Muscle of leg (tissue), 11 donors: Measurements from ENCODE around the gene PELI2. TPM values are rescaled to one million over a fixed set of nuclear protein-coding genes. Genes with fewer than 3 reads are reported as not detected.

Source experiments
- DNase-seq: peaks from one replicate; pipeline ENCODE4 v3.0.0; 2013
- H3K27ac ChIP-seq: one replicate; pipeline ENCODE4 v1.5.1; 2013; ENCODE audit warnings: mild to moderate bottlenecking, low read length, control low read depth
- H3K27me3 ChIP-seq: one replicate; pipeline ENCODE4 v1.6.1; 2013; ENCODE audit warnings: low read length; ENCODE audit not compliant: control insufficient read depth, insufficient read depth
- H3K36me3 ChIP-seq: one replicate; pipeline ENCODE4 v1.6.1; 2013; ENCODE audit warnings: low read length; ENCODE audit not compliant: control insufficient read depth, insufficient read depth
- H3K4me1 ChIP-seq: one replicate; pipeline ENCODE4 v1.6.1; 2013; ENCODE audit warnings: low read length; ENCODE audit not compliant: control insufficient read depth, insufficient read depth
- H3K4me3 ChIP-seq: one replicate; pipeline ENCODE4 v1.5.1; 2013; ENCODE audit warnings: low read length, control low read depth
- H3K9me3 ChIP-seq: replicated peaks from 2 replicates; pipeline ENCODE4 v1.6.1; 2013; ENCODE audit warnings: low read depth, low read length; ENCODE audit not compliant: control insufficient read depth
- WGBS: methylation state at CpG from one replicate; pipeline ENCODE4 v1.1.5; 2013; ENCODE audit warnings: missing lambda C conversion rate; ENCODE audit not compliant: insufficient coverage; 5-methylcytosine and 5-hydroxymethylcytosine counted together
- polyA plus RNA-seq, 8 donors: library from polyadenylated mRNA; unstranded; fragments of 120-200 nt; gene quantifications; one replicate each; pipeline versions ENCODE4 v1.2.1 to v1.2.3, GENCODE V29; 2013; ENCODE audit warnings: inconsistent platforms in 1 of 8, low replicate concordance in 1 of 8; ENCODE audit not compliant: insufficient read length in 8 of 8, insufficient read depth in 1 of 8
- total RNA-seq: library from RNA; stranded (reverse); fragments of 120-200 nt; gene quantifications from one replicate; pipeline ENCODE4 v1.2.4, GENCODE V29; 2013

The PELI2 gene
- total and polyA plus RNA-seq, 9 donors = 3.5 to 7.6 (median 4.5) TPM

DNA sequence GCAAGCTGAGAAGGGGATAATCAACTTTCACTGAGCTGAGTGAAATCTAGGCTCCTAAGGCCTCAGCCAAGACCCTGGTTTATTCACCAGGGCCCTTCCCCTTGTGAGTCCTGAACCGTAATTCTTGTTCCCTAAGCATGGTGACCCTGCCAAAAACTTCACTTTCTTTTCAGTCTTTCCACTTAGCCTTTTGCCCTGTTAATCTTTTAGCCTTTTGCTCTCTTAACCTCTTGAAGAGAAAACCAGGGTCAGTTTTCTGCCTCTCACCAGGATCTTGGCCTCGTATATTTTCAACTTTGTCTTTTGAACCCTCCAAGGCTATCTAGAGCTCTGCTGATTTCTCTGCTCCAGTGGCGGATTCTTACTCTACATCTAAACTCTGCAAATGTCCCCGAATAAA is 191.0 kb downstream of the PELI2 start:
- WGBS = 50% methylated on average over 3 of the region's 4 CpGs
- H3K27ac ChIP-seq = no peak overlapping the region
- H3K36me3 ChIP-seq = no peaks in the 10 kb centered on the region
- no peaks in the 10 kb centered on the region for H3K4me1 ChIP-seq
- H3K27me3 ChIP-seq = no peaks in the 10 kb centered on the region
- no peaks in the 10 kb centered on the region for H3K9me3 ChIP-seq
- no peak for DNase-seq
- H3K4me3 ChIP-seq = no peak overlapping the region

DNA sequence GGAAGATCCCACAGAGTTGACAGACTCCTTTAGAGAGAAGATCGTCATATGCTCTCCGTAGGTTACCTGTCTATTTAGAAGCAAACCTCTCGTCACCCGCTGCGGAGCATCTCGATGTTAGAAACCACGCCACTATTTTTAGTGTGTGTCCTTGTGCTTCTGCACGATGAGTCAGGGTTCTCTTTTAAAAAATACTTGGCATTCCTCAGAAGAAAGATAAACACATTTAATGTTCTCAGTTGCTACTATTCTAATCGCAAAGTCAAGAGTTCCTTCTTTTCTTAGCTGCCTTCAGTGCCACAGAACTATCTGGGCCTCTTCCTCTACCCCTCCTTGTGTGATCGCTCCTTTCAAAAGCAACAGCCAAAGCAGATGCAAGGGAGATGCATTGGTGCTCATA is 192.4 kb downstream of the PELI2 start:
- Histone ChIP-seq H3K9me3 (no peaks in the 10 kb centered on the region), H3K4me3 (no peak overlapping the region), H3K4me1 (no peaks in the 10 kb centered on the region), H3K27ac (no peak overlapping the region), H3K36me3 (no peaks in the 10 kb centered on the region), H3K27me3 (no peaks in the 10 kb centered on the region)
- WGBS = 86% methylated on average over 10 of the region's 10 CpGs
- no peak for DNase-seq

DNA sequence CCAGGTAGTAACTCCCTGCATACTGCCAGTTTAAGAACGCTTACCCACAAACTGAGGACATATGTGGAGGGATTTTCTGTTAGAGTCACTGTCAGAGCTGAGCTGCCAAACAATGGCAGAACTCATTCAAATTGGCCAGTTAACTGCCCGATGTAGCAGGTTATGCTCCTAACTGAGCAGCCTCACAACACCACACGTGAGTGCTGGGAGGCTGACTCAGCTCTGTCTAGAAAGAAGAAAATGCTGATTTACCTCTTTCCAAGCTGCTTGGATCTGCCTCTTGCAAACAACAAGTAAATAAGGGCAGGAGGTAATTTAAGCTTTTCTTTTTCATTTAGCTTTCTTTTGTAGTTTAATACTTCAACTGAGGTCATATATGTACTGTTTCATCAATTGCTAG is 195.6 kb downstream of the PELI2 start:
- DNase-seq = no peak
- Histone ChIP-seq H3K4me3 (no peak overlapping the region), H3K27me3 (no peaks in the 10 kb centered on the region), H3K4me1 (no peaks in the 10 kb centered on the region), H3K36me3 (no peaks in the 10 kb centered on the region), H3K27ac (no peak overlapping the region), H3K9me3 (no peaks in the 10 kb centered on the region)
- 54% methylated on average over 2 of the region's 3 CpGs for WGBS

DNA sequence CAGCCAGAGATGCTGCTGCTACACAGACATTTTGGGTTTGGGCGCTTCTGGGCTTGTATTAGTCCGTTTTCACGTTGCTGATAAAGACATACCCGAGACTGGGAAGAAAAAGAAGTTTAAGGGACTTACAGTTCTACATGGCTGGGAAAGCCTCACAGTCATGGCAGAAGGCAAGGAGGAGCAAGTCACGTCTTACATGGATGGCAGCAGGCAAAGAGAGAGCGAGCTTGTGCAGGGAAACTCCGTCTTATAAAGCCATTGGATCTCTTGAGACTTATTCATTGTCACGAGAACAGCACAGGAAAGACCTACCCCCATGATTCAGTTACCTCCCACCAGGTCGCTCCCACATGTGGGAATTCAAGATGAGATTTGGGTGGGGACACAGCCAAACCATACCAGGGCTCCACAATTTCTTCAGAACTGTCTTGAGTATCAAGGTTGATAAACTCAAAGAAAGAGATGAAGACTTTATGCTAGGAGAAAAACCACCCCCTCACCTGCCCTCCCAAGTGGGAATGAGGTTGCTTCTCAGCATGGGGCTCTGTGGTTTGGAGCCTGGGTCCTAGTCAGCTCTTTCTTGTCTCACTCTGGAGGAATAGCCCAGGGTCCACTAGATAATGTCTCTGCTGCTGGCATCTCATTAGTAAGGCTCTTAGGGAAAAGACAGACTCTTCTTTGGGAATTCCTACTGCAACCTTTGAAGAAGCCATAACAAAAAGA is 200.3 kb downstream of the PELI2 start:
- H3K27ac ChIP-seq = no peak overlapping the region
- WGBS = 88% methylated on average over 5 of the region's 9 CpGs
- no peak overlapping the region for H3K4me3 ChIP-seq

DNA sequence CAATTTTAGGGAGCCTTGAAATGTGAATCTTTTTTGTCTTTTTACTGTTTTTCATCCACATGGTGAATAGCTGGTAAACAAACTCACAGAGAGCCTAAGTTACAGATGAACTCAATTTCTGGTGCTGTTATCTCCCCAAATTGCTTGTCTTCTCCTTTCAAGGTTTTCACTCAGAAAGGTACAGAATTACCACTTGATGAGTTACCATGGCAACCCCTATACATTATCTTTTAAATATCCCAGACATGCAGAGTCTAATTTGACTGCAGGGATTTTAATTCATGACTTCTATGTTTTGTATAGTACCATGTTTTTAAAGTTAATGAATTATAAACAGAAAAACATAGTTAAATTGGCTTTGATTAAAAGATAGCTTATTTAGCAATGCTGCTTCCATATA is 203.7 kb downstream of the PELI2 start:
- Histone ChIP-seq H3K27ac (no peak overlapping the region), H3K27me3 (no peaks in the 10 kb centered on the region), H3K36me3 (no peaks in the 10 kb centered on the region), H3K4me3 (no peak overlapping the region), H3K4me1 (no peaks in the 10 kb centered on the region), H3K9me3 (no peaks in the 10 kb centered on the region)
- DNase-seq = no peak

More for the DNA sequence above, 200.3 kb downstream of the PELI2 start:
- Histone ChIP-seq H3K4me1 (no peaks in the 10 kb centered on the region), H3K36me3 (no peaks in the 10 kb centered on the region), H3K27me3 (no peaks in the 10 kb centered on the region), H3K9me3 (no peaks in the 10 kb centered on the region)
- no peak for DNase-seq

DNA sequence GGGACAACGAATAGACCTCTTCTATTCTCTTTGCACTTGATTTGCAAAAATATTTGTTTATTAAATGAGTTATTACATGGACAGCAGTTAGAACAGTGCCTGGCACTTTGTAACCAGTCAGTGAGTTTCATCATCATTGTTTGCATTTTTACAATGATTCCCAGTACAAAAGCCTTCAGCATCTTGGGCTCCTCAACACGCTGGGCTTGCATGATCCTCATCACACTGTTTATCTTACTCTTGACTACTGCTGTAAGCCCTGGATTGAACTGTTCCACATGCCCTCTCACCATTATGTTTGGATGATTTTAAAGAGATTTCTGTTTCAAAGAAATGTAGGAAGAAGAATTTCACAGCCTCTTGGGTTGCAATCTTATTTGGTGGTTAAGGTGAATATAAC is 204.3 kb downstream of the PELI2 start:
- DNase-seq = no peak
- H3K36me3 ChIP-seq = no peaks in the 10 kb centered on the region
- no peak overlapping the region for H3K4me3 ChIP-seq
- H3K27me3 ChIP-seq = no peaks in the 10 kb centered on the region
- no peaks in the 10 kb centered on the region for H3K9me3 ChIP-seq
- no peak overlapping the region for H3K27ac ChIP-seq
- WGBS = no CpG with 5 or more reads among the region's 2 CpGs
- no peaks in the 10 kb centered on the region for H3K4me1 ChIP-seq

DNA sequence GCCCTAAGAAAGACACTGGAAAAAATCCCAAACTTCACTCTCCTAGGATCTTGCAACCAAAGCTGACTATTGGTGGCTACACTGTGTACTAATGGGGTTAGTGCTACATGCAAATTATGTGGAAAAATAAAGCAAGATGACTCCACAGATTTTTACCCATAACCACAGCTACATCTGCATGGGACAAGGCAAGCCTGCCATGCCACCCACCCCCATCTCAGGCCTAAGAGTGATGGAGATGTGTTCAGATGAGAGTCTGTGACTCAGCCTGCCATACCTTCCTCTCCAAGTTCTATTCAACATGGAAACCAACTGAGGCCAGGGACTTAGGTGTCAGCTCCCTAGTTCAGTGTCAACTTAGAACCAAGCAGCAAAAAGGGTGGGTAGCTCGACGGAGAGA is 206.2 kb downstream of the PELI2 start:
- H3K36me3 ChIP-seq = no peaks in the 10 kb centered on the region
- H3K4me1 ChIP-seq = no peaks in the 10 kb centered on the region
- no peaks in the 10 kb centered on the region for H3K27me3 ChIP-seq
- H3K4me3 ChIP-seq = no peak overlapping the region
- no peak for DNase-seq
- no peak overlapping the region for H3K27ac ChIP-seq
- WGBS = no CpG with 5 or more reads among the region's 2 CpGs
- no peaks in the 10 kb centered on the region for H3K9me3 ChIP-seq

DNA sequence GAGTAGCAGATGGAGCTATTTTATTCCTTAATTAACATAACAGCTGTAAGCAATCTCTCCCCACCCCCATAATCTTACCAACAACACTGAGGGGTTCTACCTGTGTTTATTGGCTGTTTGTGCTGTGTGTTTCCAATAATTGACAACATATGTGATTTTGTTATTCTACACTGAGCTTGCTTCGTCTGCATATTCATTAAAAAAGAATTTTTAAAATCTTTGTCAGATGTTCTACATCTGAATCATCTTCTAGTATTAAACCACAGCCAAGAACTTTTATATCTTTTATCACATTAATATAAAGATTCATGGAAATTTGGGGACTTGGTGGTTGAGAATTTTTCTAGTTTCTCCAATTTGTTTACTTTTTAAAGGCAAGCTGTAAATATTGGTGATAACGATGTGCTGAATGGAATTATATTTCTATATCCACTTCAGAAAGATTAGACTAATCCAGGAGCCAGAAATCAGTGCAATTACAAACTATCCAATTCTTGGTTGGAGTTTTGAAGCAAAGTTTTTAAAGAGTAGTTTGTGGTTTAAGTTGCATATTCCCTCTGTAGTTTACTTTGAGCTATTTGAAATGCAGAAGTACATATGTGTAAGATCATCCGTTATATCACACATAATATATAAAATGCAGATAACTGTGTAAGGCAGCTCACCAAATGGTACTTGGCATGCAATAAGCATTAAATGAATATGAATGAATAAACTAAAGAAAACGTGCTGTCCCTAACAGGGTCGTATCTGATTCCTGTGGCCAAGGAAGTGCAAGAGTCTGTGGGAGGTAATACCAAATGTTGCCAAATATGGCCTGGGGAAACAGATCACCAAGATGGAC is 206.9 kb downstream of the PELI2 start:
- no peaks in the 10 kb centered on the region for H3K36me3 ChIP-seq
- no peak overlapping the region for H3K27ac ChIP-seq
- no peak for DNase-seq
- WGBS = 36% methylated on average over 2 of the region's 5 CpGs
- no peak overlapping the region for H3K4me3 ChIP-seq
- no peaks in the 10 kb centered on the region for H3K27me3 ChIP-seq
- H3K9me3 ChIP-seq = no peaks in the 10 kb centered on the region
- H3K4me1 ChIP-seq = no peaks in the 10 kb centered on the region

DNA sequence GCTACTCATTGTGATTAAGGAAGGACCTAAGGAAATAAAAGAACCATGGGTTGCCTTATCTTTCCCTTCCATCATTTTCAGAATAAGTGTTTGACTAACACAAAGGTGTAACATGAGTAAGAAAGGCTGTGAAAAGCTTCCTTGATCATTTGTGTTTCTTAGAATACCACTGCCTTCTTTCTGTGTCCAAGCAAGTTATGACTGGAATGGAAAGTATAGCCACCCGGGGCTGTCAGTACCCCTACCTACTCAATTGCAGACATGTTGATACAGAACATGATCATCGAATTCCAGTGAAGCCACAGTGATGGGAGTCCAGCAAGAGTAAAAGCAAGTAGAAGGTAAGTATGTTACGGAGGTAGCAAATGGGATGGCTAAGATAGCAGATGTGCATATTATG is 209.8 kb downstream of the PELI2 start:
- Histone ChIP-seq H3K4me3 (no peak overlapping the region), H3K27ac (no peak overlapping the region), H3K27me3 (no peaks in the 10 kb centered on the region), H3K4me1 (peaks cover 4% of the 10 kb centered on the region), H3K36me3 (no peaks in the 10 kb centered on the region), H3K9me3 (no peaks in the 10 kb centered on the region)
- WGBS = 100% methylated on average over 1 of the region's 3 CpGs
- no peak for DNase-seq

DNA sequence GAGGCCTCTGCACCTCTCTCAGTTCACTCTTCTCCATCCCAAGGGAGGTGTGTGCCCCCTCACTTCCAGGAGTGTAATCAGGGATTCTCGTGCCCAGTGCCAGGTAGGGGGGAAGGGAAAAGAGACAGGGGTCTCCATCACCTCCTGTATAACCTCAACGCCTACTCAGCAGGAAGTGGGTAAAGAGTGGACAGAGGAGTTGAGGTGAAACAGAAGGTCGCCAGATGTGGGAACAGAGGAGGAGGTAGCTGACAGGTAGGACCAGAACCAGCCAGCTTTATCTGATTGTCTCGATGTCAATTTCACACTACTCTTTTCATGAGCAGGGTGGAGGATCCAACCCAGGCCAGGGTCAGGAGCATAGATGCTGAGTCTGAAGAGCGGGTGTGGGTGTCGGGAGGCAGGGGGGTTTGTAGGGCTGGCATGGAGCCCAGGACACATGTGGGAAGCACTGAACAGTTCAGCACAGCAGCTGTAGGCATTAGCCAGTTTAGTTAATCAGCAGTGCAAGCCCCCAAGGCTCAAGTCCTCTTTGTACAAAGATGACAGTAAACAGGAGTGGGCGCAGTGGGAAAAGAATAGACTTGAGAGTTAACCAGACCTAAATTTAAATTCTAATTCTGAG is 213.5 kb downstream of the PELI2 start:
- DNase-seq = peak; percentile 26

More for the DNA sequence above, 213.5 kb downstream of the PELI2 start:
- Histone ChIP-seq H3K4me3 (no peak overlapping the region), H3K4me1 (peaks cover 4% of the 10 kb centered on the region), H3K9me3 (no peaks in the 10 kb centered on the region), H3K36me3 (no peaks in the 10 kb centered on the region), H3K27ac (no peak overlapping the region), H3K27me3 (no peaks in the 10 kb centered on the region)
- WGBS = 12% methylated on average over 3 of the region's 7 CpGs
